ENCODE measurements around the gene VPS25.

The VPS25 gene

GRCh38 chr17:42803074-42803883, 30.0 kb downstream of the VPS25 start:
- 100% methylated on average over 1 of the region's 2 CpGs for WGBS
- peak overlapping the region; percentile 40 for H3K27ac ChIP-seq (ENCODE audit: low read length, poor library complexity, severe bottlenecking)
- peaks cover 0 to 1% of the 10 kb centered on the region in 2 experiments for H3K36me3 ChIP-seq (ENCODE audit: control insufficient read depth in 1 of 2, insufficient read depth in 2 of 2, low read depth in 1 of 2, low read length in 2 of 2)
- no peak overlapping the region for H3K23ac ChIP-seq (ENCODE audit: low read length in 2 of 2)
- H3K9ac ChIP-seq (ENCODE audit: low read length), result no peak overlapping the region
- H2BK15ac ChIP-seq (ENCODE audit: low read depth, poor library complexity, severe bottlenecking), result no peak overlapping the region
- H3K79me1 ChIP-seq (replicated peaks; ENCODE audit: low read length, poor library complexity, severe bottlenecking), result peaks cover 2% of the 10 kb centered on the region
- peak; percentile 22 for DNase-seq
- no peak overlapping the region for H2BK5ac ChIP-seq (ENCODE audit: low read depth, low read length, poor library complexity, severe bottlenecking)
- H3K9me3 ChIP-seq (ENCODE audit: control insufficient read depth, low read length), result no peaks in the 10 kb centered on the region
- H3K4ac ChIP-seq (ENCODE audit: low read depth in 1 of 2, low read length in 2 of 2), result no peak overlapping the region
- peaks cover 7% of the 10 kb centered on the region for H3K4me1 ChIP-seq (ENCODE audit: control insufficient read depth, insufficient read depth, low read depth, low read length)
- no peaks in the 10 kb centered on the region for H3K27me3 ChIP-seq (ENCODE audit: control insufficient read depth in 1 of 2, insufficient read depth in 1 of 2, low read length in 2 of 2)
- no peak overlapping the region for H2AK5ac ChIP-seq (ENCODE audit: low read length, severe bottlenecking)
- no peak overlapping the region for H3K14ac ChIP-seq (ENCODE audit: low read length in 2 of 2)
- no peak overlapping the region for H3K4me3 ChIP-seq (ENCODE audit: insufficient read depth in 1 of 2, low read depth in 1 of 2, low read length in 2 of 2)
- no peak overlapping the region for H2BK120ac ChIP-seq (ENCODE audit: low read depth, low read length)
- no peak overlapping the region for H2AFZ ChIP-seq (ENCODE audit: low read depth, low read length)
- H2BK12ac ChIP-seq (ENCODE audit: low read length in 2 of 2), result no peak overlapping the region
- H4K8ac ChIP-seq (ENCODE audit: low read length), result no peak overlapping the region
- no peak overlapping the region for H4K91ac ChIP-seq (ENCODE audit: low read length)
- no peak overlapping the region for H3K18ac ChIP-seq (ENCODE audit: low read depth in 1 of 2, low read length in 2 of 2)
- peak overlapping the region; percentile 30 for H3K4me2 ChIP-seq (ENCODE audit: low read length, poor library complexity, severe bottlenecking)

- no peak overlapping the region for H2BK12ac ChIP-seq (ENCODE audit: low read length in 2 of 2)
- no peak overlapping the region for H4K91ac ChIP-seq (ENCODE audit: low read length)
- H2AK5ac ChIP-seq (ENCODE audit: low read length, severe bottlenecking), result no peak overlapping the region
- peak overlapping the region; percentile 20 for H4K8ac ChIP-seq (ENCODE audit: low read length)
- no peak overlapping the region for H2AFZ ChIP-seq (ENCODE audit: low read depth, low read length)
- H2BK5ac ChIP-seq (ENCODE audit: low read depth, low read length, poor library complexity, severe bottlenecking), result no peak overlapping the region
- H3K79me1 ChIP-seq (replicated peaks; ENCODE audit: low read length, poor library complexity, severe bottlenecking), result no peaks in the 10 kb centered on the region
- H2BK120ac ChIP-seq (ENCODE audit: low read depth, low read length), result no peak overlapping the region
- peaks cover 3% of the 10 kb centered on the region for H3K4me1 ChIP-seq (ENCODE audit: control insufficient read depth, insufficient read depth, low read depth, low read length)
- H3K23ac ChIP-seq (ENCODE audit: low read length in 2 of 2), result no peak overlapping the region
- no peaks in the 10 kb centered on the region for H3K27me3 ChIP-seq (ENCODE audit: control insufficient read depth in 1 of 2, insufficient read depth in 1 of 2, low read length in 2 of 2)
- no peak overlapping the region for H3K18ac ChIP-seq (ENCODE audit: low read depth in 1 of 2, low read length in 2 of 2)
- no peak overlapping the region for H3K27ac ChIP-seq (ENCODE audit: low read length, poor library complexity, severe bottlenecking)
- H3K4me3 ChIP-seq (ENCODE audit: insufficient read depth in 1 of 2, low read depth in 1 of 2, low read length in 2 of 2), result no peak overlapping the region
- no peak overlapping the region for H3K9ac ChIP-seq (ENCODE audit: low read length)
- no peak overlapping the region for H3K14ac ChIP-seq (ENCODE audit: low read length in 2 of 2)
- H2BK15ac ChIP-seq (ENCODE audit: low read depth, poor library complexity, severe bottlenecking), result no peak overlapping the region
- no peak overlapping the region for H3K4ac ChIP-seq (ENCODE audit: low read depth in 1 of 2, low read length in 2 of 2)
- H3K9me3 ChIP-seq (ENCODE audit: control insufficient read depth, low read length), result no peaks in the 10 kb centered on the region
- WGBS, result 93% methylated on average over 1 of the region's 1 CpG
- peaks cover under 1 to 10% of the 10 kb centered on the region in 2 experiments for H3K36me3 ChIP-seq (ENCODE audit: control insufficient read depth in 1 of 2, insufficient read depth in 2 of 2, low read depth in 1 of 2, low read length in 2 of 2)
- no peak overlapping the region for H3K4me2 ChIP-seq (ENCODE audit: low read length, poor library complexity, severe bottlenecking)
- peak; percentile 46 for DNase-seq
These were observed 31.7 kb downstream of the VPS25 start for GRCh38 chr17:42804918-42805367.

GRCh38 chr17:42806249-42806648, 33.0 kb downstream of the VPS25 start:
- H4K8ac ChIP-seq (ENCODE audit: low read length), result no peak overlapping the region
- 83% methylated on average over 1 of the region's 1 CpG for WGBS
- H3K27me3 ChIP-seq (ENCODE audit: control insufficient read depth in 1 of 2, insufficient read depth in 1 of 2, low read length in 2 of 2), result no peaks in the 10 kb centered on the region

GRCh38 chr17:42809250-42809649, 36.0 kb downstream of the VPS25 start:
- 35% methylated on average over 3 of the region's 3 CpGs for WGBS
- H3K36me3 ChIP-seq (ENCODE audit: control insufficient read depth in 1 of 2, insufficient read depth in 2 of 2, low read depth in 1 of 2, low read length in 2 of 2), result peaks cover 23 to 30% of the 10 kb centered on the region in 2 experiments
- no peak overlapping the region for H3K14ac ChIP-seq (ENCODE audit: low read length in 2 of 2)
- no peak overlapping the region for H3K4me2 ChIP-seq (ENCODE audit: low read length, poor library complexity, severe bottlenecking)
- peak overlapping the region; percentile 11 for H3K9ac ChIP-seq (ENCODE audit: low read length)
- H3K4me3 ChIP-seq (ENCODE audit: insufficient read depth in 1 of 2, low read depth in 1 of 2, low read length in 2 of 2), result no peak overlapping the region
- H4K91ac ChIP-seq (ENCODE audit: low read length), result no peak overlapping the region
- no peak overlapping the region for H2BK15ac ChIP-seq (ENCODE audit: low read depth, poor library complexity, severe bottlenecking)
- peaks cover 4% of the 10 kb centered on the region for H3K79me1 ChIP-seq (replicated peaks; ENCODE audit: low read length, poor library complexity, severe bottlenecking)
- DNase-seq, result peak; percentile 72
- H3K9me3 ChIP-seq (ENCODE audit: control insufficient read depth, low read length), result no peaks in the 10 kb centered on the region
- no peak overlapping the region for H2AFZ ChIP-seq (ENCODE audit: low read depth, low read length)
- peaks cover 1% of the 10 kb centered on the region for H3K4me1 ChIP-seq (ENCODE audit: control insufficient read depth, insufficient read depth, low read depth, low read length)
- no peak overlapping the region for H3K4ac ChIP-seq (ENCODE audit: low read depth in 1 of 2, low read length in 2 of 2)
- H3K23ac ChIP-seq (ENCODE audit: low read length in 2 of 2), result no peak overlapping the region
- no peak overlapping the region for H2BK120ac ChIP-seq (ENCODE audit: low read depth, low read length)
- no peak overlapping the region for H3K27ac ChIP-seq (ENCODE audit: low read length, poor library complexity, severe bottlenecking)
- no peak overlapping the region for H4K8ac ChIP-seq (ENCODE audit: low read length)
- no peak overlapping the region for H3K18ac ChIP-seq (ENCODE audit: low read depth in 1 of 2, low read length in 2 of 2)
- no peaks in the 10 kb centered on the region for H3K27me3 ChIP-seq (ENCODE audit: control insufficient read depth in 1 of 2, insufficient read depth in 1 of 2, low read length in 2 of 2)
- no peak overlapping the region for H2AK5ac ChIP-seq (ENCODE audit: low read length, severe bottlenecking)
- no peak overlapping the region for H2BK12ac ChIP-seq (ENCODE audit: low read length in 2 of 2)
- H2BK5ac ChIP-seq (ENCODE audit: low read depth, low read length, poor library complexity, severe bottlenecking), result no peak overlapping the region

More at GRCh38 chr17:42806249-42806648, 33.0 kb downstream of the VPS25 start:
- Histone ChIP-seq H2AFZ (ENCODE audit: low read depth, low read length) (no peak overlapping the region), H3K23ac (ENCODE audit: low read length in 2 of 2) (no peak overlapping the region), H3K4ac (ENCODE audit: low read depth in 1 of 2, low read length in 2 of 2) (no peak overlapping the region), H3K4me3 (ENCODE audit: insufficient read depth in 1 of 2, low read depth in 1 of 2, low read length in 2 of 2) (no peak overlapping the region), H3K9ac (ENCODE audit: low read length) (no peak overlapping the region), H2BK120ac (ENCODE audit: low read depth, low read length) (no peak overlapping the region), H2BK5ac (ENCODE audit: low read depth, low read length, poor library complexity, severe bottlenecking) (no peak overlapping the region), H3K27ac (ENCODE audit: low read length, poor library complexity, severe bottlenecking) (no peak overlapping the region), H3K9me3 (ENCODE audit: control insufficient read depth, low read length) (no peaks in the 10 kb centered on the region), H2BK12ac (ENCODE audit: low read length in 2 of 2) (no peak overlapping the region), H3K79me1 (replicated peaks; ENCODE audit: low read length, poor library complexity, severe bottlenecking) (no peaks in the 10 kb centered on the region), H3K18ac (ENCODE audit: low read depth in 1 of 2, low read length in 2 of 2) (no peak overlapping the region), H3K36me3 (ENCODE audit: control insufficient read depth in 1 of 2, insufficient read depth in 2 of 2, low read depth in 1 of 2, low read length in 2 of 2) (peaks cover 10 to 14% of the 10 kb centered on the region in 2 experiments), H2AK5ac (ENCODE audit: low read length, severe bottlenecking) (no peak overlapping the region), H4K91ac (ENCODE audit: low read length) (no peak overlapping the region), H3K4me2 (ENCODE audit: low read length, poor library complexity, severe bottlenecking) (no peak overlapping the region), H2BK15ac (ENCODE audit: low read depth, poor library complexity, severe bottlenecking) (no peak overlapping the region), H3K4me1 (ENCODE audit: control insufficient read depth, insufficient read depth, low read depth, low read length) (peaks cover 3% of the 10 kb centered on the region), H3K14ac (ENCODE audit: low read length in 2 of 2) (no peak overlapping the region)
- no peak for DNase-seq

Data from mesenchymal stem cell (in vitro differentiated cells and primary cell).